SK-N-SH (cell line): ENCODE data around the gene KLHL24. TPM values are rescaled to one million over a fixed set of nuclear protein-coding genes. Genes with fewer than 3 reads are reported as not detected.

ENCODE experiments used
- CTCF ChIA-PET: fragments of 300-600, 350-600 bp; formaldehyde crosslinking; extraction: SDS; loops from one replicate; lab custom pipeline; 2021; lab: Yijun Ruan, JAX
- POLR2A ChIA-PET: fragments of 350-600 bp; sonication (Branson Sonifier 250); formaldehyde crosslinking; extraction: SDS; loops from one replicate; lab custom pipeline; 2020; ENCODE audit warnings: antibody characterized with exemption, inconsistent platforms; lab: Yijun Ruan, JAX
- DNase-seq: peaks from one replicate; pipeline ENCODE4 v3.0.0; 2012
- H2AFZ ChIP-seq: fragments of 200-600 bp; sonication (generic); 2 replicates; pipeline ENCODE4 v1.8.1; 2016; ENCODE audit warnings: antibody characterized with exemption, mild to moderate bottlenecking, low read depth
- H3F3A ChIP-seq: fragments of 200-600 bp; sonication (generic); replicated peaks from 2 replicates; pipeline ENCODE3; 2016; ENCODE audit warnings: antibody characterized with exemption, mild to moderate bottlenecking; ENCODE audit not compliant: insufficient read depth
- H3K27ac ChIP-seq, 2 experiments: fragments of 200-500 bp in 1 of 2; fragments of 200-600 bp in 1 of 2; sonication (Bioruptor generic) in 1 of 2; sonication (generic), shearing (Covaris generic) in 1 of 2; 2 replicates each; pipeline versions ENCODE4 v1.5.1 to v1.6.1; 2014 to 2016; ENCODE audit warnings: low read depth in 2 of 2, inconsistent platforms in 1 of 2, low read length in 1 of 2, mild to moderate bottlenecking in 1 of 2, mixed read lengths in 1 of 2
- H3K27me3 ChIP-seq: fragments of 200-600 bp; sonication (generic), shearing (Covaris generic); 2 replicates; pipeline ENCODE4 v1.6.1; 2016; ENCODE audit warnings: mixed run types; ENCODE audit not compliant: insufficient read depth
- H3K36me3 ChIP-seq, 2 experiments: fragments of 200-500 bp in 1 of 2; fragments of 200-600 bp in 1 of 2; sonication (Bioruptor generic) in 1 of 2; sonication (generic) in 1 of 2; replicated peaks in 1 of 2; 2 replicates each; pipeline versions ENCODE3 to v1.5.1; 2014 to 2016; ENCODE audit warnings: low read length in 1 of 2, mild to moderate bottlenecking in 1 of 2; ENCODE audit not compliant: insufficient read depth in 2 of 2, control insufficient read depth in 1 of 2
- H3K4me1 ChIP-seq, 2 experiments: fragments of 200-500 bp in 1 of 2; fragments of 200-600 bp in 1 of 2; sonication (Bioruptor generic) in 1 of 2; sonication (generic), shearing (Covaris generic) in 1 of 2; 2 replicates each; pipeline versions ENCODE4 v1.5.1 to v1.6.1; 2014 to 2016; ENCODE audit warnings: low read depth in 1 of 2, low read length in 1 of 2, mixed run types in 1 of 2; ENCODE audit not compliant: insufficient read depth in 2 of 2, control insufficient read depth in 1 of 2
- H3K4me2 ChIP-seq: fragments of 200-600 bp; sonication (generic), shearing (Covaris generic); 2 replicates; pipeline ENCODE4 v1.6.1; 2017; ENCODE audit warnings: mixed run types
- H3K4me3 ChIP-seq, 2 experiments: fragments of 200-500 bp in 1 of 2; fragments of 200-600 bp in 1 of 2; sonication (Bioruptor generic) in 1 of 2; sonication (generic), shearing (Covaris generic) in 1 of 2; 2 replicates each; pipeline versions ENCODE4 v1.5.1 to v1.8.1; 2014 to 2016; ENCODE audit warnings: low read depth in 2 of 2, inconsistent platforms in 1 of 2, low read length in 1 of 2, mild to moderate bottlenecking in 1 of 2, mixed read lengths in 1 of 2, moderate library complexity in 1 of 2
- H3K79me2 ChIP-seq: fragments of 200-600 bp; sonication (generic); 2 replicates; pipeline ENCODE4 v1.8.1; 2017; ENCODE audit warnings: mild to moderate bottlenecking; ENCODE audit not compliant: insufficient read depth
- H3K9ac ChIP-seq: fragments of 200-600 bp; sonication (generic); 2 replicates; pipeline ENCODE4 v1.6.1; 2017; ENCODE audit warnings: mixed run types
- H3K9me2 ChIP-seq: fragments of 200-600 bp; sonication (generic); 2 replicates; pipeline ENCODE4 v1.6.1; 2017; ENCODE audit warnings: mixed run types
- H3K9me3 ChIP-seq: fragments of 200-600 bp; sonication (generic); 2 replicates; pipeline ENCODE4 v1.6.1; 2017; ENCODE audit warnings: mixed run types, mild to moderate bottlenecking, moderate library complexity
- H4K20me1 ChIP-seq: fragments of 200-600 bp; sonication (generic); 2 replicates; pipeline ENCODE4 v1.6.1; 2017; ENCODE audit warnings: mild to moderate bottlenecking, mixed run types; ENCODE audit not compliant: insufficient read depth
- EP300 ChIP-seq, 2 experiments: IDR thresholded peaks; 2 replicates each; pipeline versions ENCODE4 v1.4.0 to v1.6.1; 2012; ENCODE audit warnings: borderline replicate concordance in 1 of 2, low read depth in 1 of 2, low read length in 1 of 2
- FOSL2 ChIP-seq: IDR thresholded peaks from 2 replicates; pipeline ENCODE4 v1.4.0; 2012; ENCODE audit warnings: low read depth, mild to moderate bottlenecking, moderate library complexity, borderline replicate concordance
- FOXJ3 ChIP-seq: sonication (generic); formaldehyde crosslinking; IDR thresholded peaks from 2 replicates; pipeline ENCODE4 v1.5.1; 2020; ENCODE audit warnings: mild to moderate bottlenecking, missing genetic modification reagents
- FOXM1 ChIP-seq: IDR thresholded peaks from 2 replicates; pipeline ENCODE4 v1.4.0; 2012; ENCODE audit warnings: low read depth, mild to moderate bottlenecking
- GABPA ChIP-seq: IDR thresholded peaks from 2 replicates; pipeline ENCODE4 v1.4.0; 2012; ENCODE audit warnings: low read depth, mild to moderate bottlenecking
- JUND ChIP-seq: IDR thresholded peaks from 2 replicates; pipeline ENCODE4 v1.4.0; 2012
- MAX ChIP-seq: IDR thresholded peaks from 2 replicates; pipeline ENCODE4 v1.4.0; 2012; ENCODE audit warnings: low read depth
- MXI1 ChIP-seq: IDR thresholded peaks from 2 replicates; pipeline ENCODE4 v1.6.1; 2012; ENCODE audit warnings: mild to moderate bottlenecking, low read depth, low read length, improper control_type of control experiment
- NFIC ChIP-seq: IDR thresholded peaks from 2 replicates; pipeline ENCODE4 v1.4.0; 2012; ENCODE audit warnings: borderline replicate concordance
- POLR2AphosphoS5 ChIP-seq: IDR thresholded peaks from 2 replicates; pipeline ENCODE4 v1.6.1; 2012; ENCODE audit warnings: low read depth, low read length
- RAD21 ChIP-seq: IDR thresholded peaks from 2 replicates; pipeline ENCODE4 v1.6.1; 2012; ENCODE audit warnings: mild to moderate bottlenecking, low read length
- RCOR1 ChIP-seq: fragments of 150-350 bp; IDR thresholded peaks from 2 replicates; pipeline ENCODE4 v1.6.1; 2017; ENCODE audit warnings: antibody characterized with exemption, low read length
- SIN3A ChIP-seq: IDR thresholded peaks from 2 replicates; pipeline ENCODE4 v1.6.1; 2012; ENCODE audit warnings: low read depth, mild to moderate bottlenecking, low read length, moderate library complexity, borderline replicate concordance
- SMC3 ChIP-seq: IDR thresholded peaks from 2 replicates; pipeline ENCODE4 v1.6.1; 2012; ENCODE audit warnings: low read depth, low read length, improper control_type of control experiment
- TAF1 ChIP-seq: IDR thresholded peaks from 2 replicates; pipeline ENCODE4 v1.6.1; 2012; ENCODE audit warnings: low read depth, mild to moderate bottlenecking, low read length, moderate library complexity, borderline replicate concordance
- USF2 ChIP-seq: fragments of 150-350 bp; IDR thresholded peaks from 2 replicates; pipeline ENCODE4 v1.6.1; 2017; ENCODE audit warnings: antibody characterized with exemption, low read length, low read depth, borderline replicate concordance
- WGBS: methylation state at CpG from one replicate; pipeline ENCODE4 v1.1.6; 2017; ENCODE audit warnings: low lambda C conversion rate; 5-methylcytosine and 5-hydroxymethylcytosine counted together
- polyA plus RNA-seq, 3 experiments: library from polyadenylated mRNA; depleted of rRNA; stranded (reverse); fragments of >200 nt; gene quantifications; 2 replicates each; pipeline ENCODE4 v1.2.3, GENCODE V29; 2012
- TF ChIP-seq, protein P1 (sequence below): fragments of 150-350 bp; IDR thresholded peaks from 2 replicates; pipeline ENCODE4 v1.6.1; 2016; ENCODE audit warnings: mild to moderate bottlenecking, low read depth, low read length
- TF ChIP-seq, protein P2 (sequence below): IDR thresholded peaks from 2 replicates; pipeline ENCODE4 v1.6.1; 2012; ENCODE audit warnings: mild to moderate bottlenecking, low read depth, low read length, moderate library complexity
- TF ChIP-seq, protein P3 (sequence below): IDR thresholded peaks from 2 replicates; pipeline ENCODE4; 2012
- TF ChIP-seq, protein P4 (sequence below): IDR thresholded peaks from 2 replicates; pipeline ENCODE4 v1.4.0; 2012; ENCODE audit warnings: low read depth, borderline replicate concordance

The KLHL24 gene
- polyA plus RNA-seq, 1 of the 3 experiments (the other 2 are of a cell fraction) = 5.7 TPM

GRCh38 chr3:183641882-183642281, 6.5 kb downstream of the KLHL24 start:
- TF ChIP-seq JUND = no peak
- TF ChIP-seq, protein P1, sequence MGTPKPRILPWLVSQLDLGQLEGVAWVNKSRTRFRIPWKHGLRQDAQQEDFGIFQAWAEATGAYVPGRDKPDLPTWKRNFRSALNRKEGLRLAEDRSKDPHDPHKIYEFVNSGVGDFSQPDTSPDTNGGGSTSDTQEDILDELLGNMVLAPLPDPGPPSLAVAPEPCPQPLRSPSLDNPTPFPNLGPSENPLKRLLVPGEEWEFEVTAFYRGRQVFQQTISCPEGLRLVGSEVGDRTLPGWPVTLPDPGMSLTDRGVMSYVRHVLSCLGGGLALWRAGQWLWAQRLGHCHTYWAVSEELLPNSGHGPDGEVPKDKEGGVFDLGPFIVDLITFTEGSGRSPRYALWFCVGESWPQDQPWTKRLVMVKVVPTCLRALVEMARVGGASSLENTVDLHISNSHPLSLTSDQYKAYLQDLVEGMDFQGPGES = no peak
- TF ChIP-seq FOXJ3 (CRISPR knock-in tag) = no peak
- 78% methylated on average over 2 of the region's 2 CpGs for WGBS

DNA sequence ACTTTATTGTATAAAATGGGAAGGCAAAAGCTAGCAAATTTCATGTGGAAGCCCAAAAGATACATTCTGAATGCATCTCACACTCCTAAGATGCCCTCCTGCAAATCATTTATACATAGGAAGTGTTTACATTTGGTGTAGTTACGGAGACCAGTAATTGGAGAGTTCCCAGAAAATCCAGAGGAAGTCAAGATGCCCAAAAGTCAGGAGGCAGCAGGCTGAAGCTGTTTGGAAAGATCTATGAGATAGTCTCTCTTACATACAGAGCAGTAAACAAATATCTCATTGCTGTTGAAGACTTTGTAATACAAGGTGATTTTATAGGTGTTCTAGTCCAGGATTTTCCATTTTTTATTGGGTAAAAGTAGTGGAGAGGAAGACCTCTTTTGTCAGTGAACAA, 8.8 kb downstream of the KLHL24 start:
- Histone ChIP-seq H3K36me3 (no peaks in the 10 kb centered on the region), H3K9me3 (no peaks in the 10 kb centered on the region), H3F3A (no peaks in the 10 kb centered on the region), H3K27me3 (no peaks in the 10 kb centered on the region), H3K4me3 (no peak overlapping the region), H3K79me2 (peaks cover 8% of the 10 kb centered on the region; the same call in 1 of the 2 replicates), H3K9me2 (no peaks in the 10 kb centered on the region), H2AFZ (no peak overlapping the region), H3K4me2 (no peak overlapping the region), H3K4me1 (no peaks in the 10 kb centered on the region), H3K27ac (no peak overlapping the region), H3K9ac (no peak overlapping the region), H4K20me1 (no peaks in the 10 kb centered on the region)
- ChIA-PET CTCF (interaction anchor here (1.2 to 1.7 kb wide), 3 partner anchors 11 to 53 kb away, joined by 3 to 4 read pairs (median 3); partner anchors contain the start of gene YEATS2), POLR2A (interaction anchor here (0.6 kb wide), 1 partner anchor 28 kb away, joined by 3 read pairs; no protein-coding TSS in a partner anchor)
- no peak for DNase-seq
- no peak for TF ChIP-seq FOSL2
- no peak for TF ChIP-seq FOXM1
- no peak for TF ChIP-seq SMC3
- TF ChIP-seq, protein P2, sequence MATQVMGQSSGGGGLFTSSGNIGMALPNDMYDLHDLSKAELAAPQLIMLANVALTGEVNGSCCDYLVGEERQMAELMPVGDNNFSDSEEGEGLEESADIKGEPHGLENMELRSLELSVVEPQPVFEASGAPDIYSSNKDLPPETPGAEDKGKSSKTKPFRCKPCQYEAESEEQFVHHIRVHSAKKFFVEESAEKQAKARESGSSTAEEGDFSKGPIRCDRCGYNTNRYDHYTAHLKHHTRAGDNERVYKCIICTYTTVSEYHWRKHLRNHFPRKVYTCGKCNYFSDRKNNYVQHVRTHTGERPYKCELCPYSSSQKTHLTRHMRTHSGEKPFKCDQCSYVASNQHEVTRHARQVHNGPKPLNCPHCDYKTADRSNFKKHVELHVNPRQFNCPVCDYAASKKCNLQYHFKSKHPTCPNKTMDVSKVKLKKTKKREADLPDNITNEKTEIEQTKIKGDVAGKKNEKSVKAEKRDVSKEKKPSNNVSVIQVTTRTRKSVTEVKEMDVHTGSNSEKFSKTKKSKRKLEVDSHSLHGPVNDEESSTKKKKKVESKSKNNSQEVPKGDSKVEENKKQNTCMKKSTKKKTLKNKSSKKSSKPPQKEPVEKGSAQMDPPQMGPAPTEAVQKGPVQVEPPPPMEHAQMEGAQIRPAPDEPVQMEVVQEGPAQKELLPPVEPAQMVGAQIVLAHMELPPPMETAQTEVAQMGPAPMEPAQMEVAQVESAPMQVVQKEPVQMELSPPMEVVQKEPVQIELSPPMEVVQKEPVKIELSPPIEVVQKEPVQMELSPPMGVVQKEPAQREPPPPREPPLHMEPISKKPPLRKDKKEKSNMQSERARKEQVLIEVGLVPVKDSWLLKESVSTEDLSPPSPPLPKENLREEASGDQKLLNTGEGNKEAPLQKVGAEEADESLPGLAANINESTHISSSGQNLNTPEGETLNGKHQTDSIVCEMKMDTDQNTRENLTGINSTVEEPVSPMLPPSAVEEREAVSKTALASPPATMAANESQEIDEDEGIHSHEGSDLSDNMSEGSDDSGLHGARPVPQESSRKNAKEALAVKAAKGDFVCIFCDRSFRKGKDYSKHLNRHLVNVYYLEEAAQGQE = no peak
- TF ChIP-seq EP300 (IDR thresholded peaks at IDR 0.05; ENCODE audit: borderline replicate concordance in 1 of 2, low read depth in 1 of 2, low read length in 1 of 2) = no peak
- TF ChIP-seq, protein P3, sequence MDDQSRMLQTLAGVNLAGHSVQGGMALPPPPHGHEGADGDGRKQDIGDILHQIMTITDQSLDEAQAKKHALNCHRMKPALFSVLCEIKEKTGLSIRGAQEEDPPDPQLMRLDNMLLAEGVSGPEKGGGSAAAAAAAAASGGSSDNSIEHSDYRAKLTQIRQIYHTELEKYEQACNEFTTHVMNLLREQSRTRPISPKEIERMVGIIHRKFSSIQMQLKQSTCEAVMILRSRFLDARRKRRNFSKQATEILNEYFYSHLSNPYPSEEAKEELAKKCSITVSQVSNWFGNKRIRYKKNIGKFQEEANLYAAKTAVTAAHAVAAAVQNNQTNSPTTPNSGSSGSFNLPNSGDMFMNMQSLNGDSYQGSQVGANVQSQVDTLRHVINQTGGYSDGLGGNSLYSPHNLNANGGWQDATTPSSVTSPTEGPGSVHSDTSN = no peak
- TF ChIP-seq USF2 = no peak
- TF ChIP-seq RAD21 = no peak
- TF ChIP-seq TAF1 = no peak
- no peak for TF ChIP-seq MXI1
- TF ChIP-seq GABPA = no peak
- no peak for TF ChIP-seq MAX
- TF ChIP-seq POLR2AphosphoS5 = no peak
- no peak for TF ChIP-seq SIN3A
- TF ChIP-seq, protein P4, sequence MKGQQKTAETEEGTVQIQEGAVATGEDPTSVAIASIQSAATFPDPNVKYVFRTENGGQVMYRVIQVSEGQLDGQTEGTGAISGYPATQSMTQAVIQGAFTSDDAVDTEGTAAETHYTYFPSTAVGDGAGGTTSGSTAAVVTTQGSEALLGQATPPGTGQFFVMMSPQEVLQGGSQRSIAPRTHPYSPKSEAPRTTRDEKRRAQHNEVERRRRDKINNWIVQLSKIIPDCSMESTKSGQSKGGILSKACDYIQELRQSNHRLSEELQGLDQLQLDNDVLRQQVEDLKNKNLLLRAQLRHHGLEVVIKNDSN = no peak
- no peak for TF ChIP-seq NFIC
- no peak for TF ChIP-seq RCOR1
- WGBS = 88% methylated on average over 1 of the region's 1 CpG

More at GRCh38 chr3:183641882-183642281, 6.5 kb downstream of the KLHL24 start:
- Histone ChIP-seq H3K4me2 (no peak overlapping the region), H3K27ac (no peak overlapping the region), H3K79me2 (peaks cover 19% of the 10 kb centered on the region), H3K27me3 (no peaks in the 10 kb centered on the region), H4K20me1 (no peaks in the 10 kb centered on the region; the same call in 1 of the 2 replicates), H3K4me1 (no peaks in the 10 kb centered on the region; a peak in 2 of 4 replicates), H3K9ac (no peak overlapping the region), H3K9me2 (no peaks in the 10 kb centered on the region), H3K9me3 (no peaks in the 10 kb centered on the region), H2AFZ (no peak overlapping the region), H3K36me3 (no peaks in the 10 kb centered on the region), H3K4me3 (no peak overlapping the region), H3F3A (no peaks in the 10 kb centered on the region)
- no peak for DNase-seq
- ChIA-PET CTCF (interaction anchor here (1.6 kb wide), 1 partner anchor 18 kb away, joined by 3 read pairs; no protein-coding TSS in a partner anchor), POLR2A (no interaction called here)
